Measurements from ENCODE around the gene LYG1. TPM values are rescaled to one million over a fixed set of nuclear protein-coding genes. Genes with fewer than 3 reads are reported as not detected.
"Not testable (repeated sequence)": the region's sequence is repeated elsewhere in the genome, so short reads cannot be mapped to it uniquely, and the experiment has no call there.

Gene LYG1
- total RNA-seq, result 0.52 TPM

DNA sequence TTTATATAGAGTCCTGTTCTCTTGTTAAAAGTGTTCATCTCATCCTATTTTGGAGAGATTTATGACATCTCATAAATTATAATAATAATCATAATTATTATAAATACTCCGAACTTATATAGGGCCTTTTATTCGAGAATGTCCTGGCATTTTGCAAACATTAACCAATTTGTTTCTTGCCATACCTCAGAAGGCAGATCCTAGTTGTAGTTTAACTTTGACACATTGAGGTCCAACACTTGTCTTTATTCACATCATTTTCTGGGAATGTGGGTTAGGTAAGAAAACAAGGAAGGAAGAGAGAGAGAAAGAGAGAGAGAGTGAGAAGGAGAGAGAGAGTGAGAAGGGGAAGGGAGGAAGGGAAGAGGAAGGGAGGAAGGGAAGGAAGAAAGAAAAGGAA is at the start of gene LYG1:
Gene LYG1, minus strand, starts transcription at position 101 of the 400 bp plus-strand sequence. CDS start 5,527 bp downstream, outside the sequence.
- not testable (repeated sequence) for H3K27ac ChIP-seq (ENCODE audit: low read depth, low read length); H3K27me3 ChIP-seq (ENCODE audit: control insufficient read depth in 3 of 3, insufficient read depth in 3 of 3, low read length in 3 of 3); H3K4me3 ChIP-seq (ENCODE audit: low read length in 3 of 3); H3K9me3 ChIP-seq (ENCODE audit: control insufficient read depth in 3 of 3, low read length in 3 of 3); H3K9ac ChIP-seq (ENCODE audit: low read depth in 1 of 3, low read length in 3 of 3); H3K4me1 ChIP-seq (ENCODE audit: control insufficient read depth in 3 of 3, insufficient read depth in 3 of 3, low read length in 3 of 3)
- H3K36me3 ChIP-seq (ENCODE audit: control insufficient read depth in 3 of 3, insufficient read depth in 3 of 3, low read length in 3 of 3), result peaks cover 9 to 24% (median 18%) of the 10 kb centered on the region in 3 donors

DNA sequence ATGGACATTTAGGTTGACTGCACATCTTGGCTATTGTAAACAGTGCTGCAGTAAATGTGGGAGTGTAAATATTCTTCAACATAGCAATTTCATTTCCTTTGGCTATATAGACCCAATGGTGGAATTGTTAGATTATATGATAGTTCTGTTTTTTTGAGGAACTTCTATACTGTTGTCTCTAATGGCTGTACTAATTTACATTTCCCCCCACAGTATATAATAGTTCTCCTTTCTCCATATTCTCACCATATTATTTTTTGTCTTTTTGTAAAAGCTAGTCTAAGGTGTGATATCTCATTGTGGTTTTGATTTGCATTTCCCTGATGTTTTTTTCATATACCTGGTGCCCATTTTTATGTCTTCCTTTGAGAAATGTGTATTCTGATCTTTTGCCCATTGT is 49.2 kb upstream of the LYG1 start:
- H3K27ac ChIP-seq (ENCODE audit: low read depth, low read length), result no peak overlapping the region
- no peaks in the 10 kb centered on the region for H3K4me1 ChIP-seq (ENCODE audit: control insufficient read depth in 3 of 3, insufficient read depth in 3 of 3, low read length in 3 of 3)
- H3K9me3 ChIP-seq (ENCODE audit: control insufficient read depth in 3 of 3, low read length in 3 of 3), result no peaks in the 10 kb centered on the region
- H3K36me3 ChIP-seq (ENCODE audit: control insufficient read depth in 3 of 3, insufficient read depth in 3 of 3, low read length in 3 of 3), result no peaks in the 10 kb centered on the region
- no peak overlapping the region for H3K4me3 ChIP-seq (ENCODE audit: low read length in 3 of 3)
- H3K27me3 ChIP-seq (ENCODE audit: control insufficient read depth in 3 of 3, insufficient read depth in 3 of 3, low read length in 3 of 3), result no peaks in the 10 kb centered on the region
- no peak overlapping the region for H3K9ac ChIP-seq (ENCODE audit: low read depth in 1 of 3, low read length in 3 of 3)

GRCh38 chr2:99348173-99348572 is 47.2 kb upstream of the LYG1 start:
- H3K36me3 ChIP-seq (ENCODE audit: control insufficient read depth in 3 of 3, insufficient read depth in 3 of 3, low read length in 3 of 3), result no peaks in the 10 kb centered on the region
- H3K9me3 ChIP-seq (ENCODE audit: control insufficient read depth in 3 of 3, low read length in 3 of 3), result no peaks in the 10 kb centered on the region
- no peaks in the 10 kb centered on the region for H3K4me1 ChIP-seq (ENCODE audit: control insufficient read depth in 3 of 3, insufficient read depth in 3 of 3, low read length in 3 of 3)
- no peak overlapping the region for H3K4me3 ChIP-seq (ENCODE audit: low read length in 3 of 3)
- H3K27ac ChIP-seq (ENCODE audit: low read depth, low read length), result no peak overlapping the region
- no peak overlapping the region for H3K9ac ChIP-seq (ENCODE audit: low read depth in 1 of 3, low read length in 3 of 3)
- H3K27me3 ChIP-seq (ENCODE audit: control insufficient read depth in 3 of 3, insufficient read depth in 3 of 3, low read length in 3 of 3), result no peaks in the 10 kb centered on the region

DNA sequence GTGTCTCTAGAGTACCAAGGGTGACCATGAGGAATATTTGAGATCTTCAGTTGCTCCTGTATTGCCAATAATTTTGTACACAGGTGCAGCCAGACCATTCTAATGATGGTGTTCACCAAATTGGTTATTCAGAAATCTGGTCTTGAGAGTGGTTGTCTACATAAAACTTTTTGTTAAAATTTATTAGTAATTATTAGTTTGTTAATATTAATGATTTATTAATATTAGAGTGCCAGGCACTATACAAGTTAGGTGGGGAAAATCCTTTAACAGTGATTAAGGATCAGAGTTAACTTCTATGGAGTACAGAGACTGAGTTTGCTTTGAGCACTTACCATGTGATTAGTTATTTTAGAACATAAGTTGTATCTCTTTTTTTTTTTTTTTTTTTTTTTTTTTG is 45.2 kb upstream of the LYG1 start:
- no peaks in the 10 kb centered on the region for H3K9me3 ChIP-seq (ENCODE audit: control insufficient read depth in 3 of 3, low read length in 3 of 3)
- no peaks in the 10 kb centered on the region for H3K4me1 ChIP-seq (ENCODE audit: control insufficient read depth in 3 of 3, insufficient read depth in 3 of 3, low read length in 3 of 3)
- H3K27ac ChIP-seq (ENCODE audit: low read depth, low read length), result no peak overlapping the region
- no peak overlapping the region for H3K9ac ChIP-seq (ENCODE audit: low read depth in 1 of 3, low read length in 3 of 3)
- H3K27me3 ChIP-seq (ENCODE audit: control insufficient read depth in 3 of 3, insufficient read depth in 3 of 3, low read length in 3 of 3), result no peaks in the 10 kb centered on the region
- H3K36me3 ChIP-seq (ENCODE audit: control insufficient read depth in 3 of 3, insufficient read depth in 3 of 3, low read length in 3 of 3), result no peaks in the 10 kb centered on the region
- H3K4me3 ChIP-seq (ENCODE audit: low read length in 3 of 3), result no peak overlapping the region

DNA sequence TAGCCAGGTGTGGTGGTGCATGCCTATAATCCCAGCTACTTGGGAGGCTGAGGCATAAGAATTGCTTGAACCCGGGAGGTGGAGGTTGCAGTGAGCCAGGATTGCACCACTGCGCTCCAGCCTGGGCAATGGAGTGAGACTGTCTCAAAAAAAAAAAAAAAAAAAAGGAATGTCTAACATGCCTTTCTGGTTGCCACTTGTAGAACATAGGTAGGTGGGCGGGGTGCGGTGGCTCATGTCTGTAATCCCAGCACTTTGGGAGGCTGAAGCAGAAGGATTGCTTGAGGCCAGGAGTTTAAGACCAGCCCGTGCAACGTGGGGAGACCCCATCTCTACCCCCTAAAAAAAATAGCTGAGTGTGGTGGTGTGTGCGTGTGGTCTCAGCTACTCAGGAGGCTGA is 44.4 kb upstream of the LYG1 start:
- not testable (repeated sequence) for H3K4me1 ChIP-seq (ENCODE audit: control insufficient read depth in 3 of 3, insufficient read depth in 3 of 3, low read length in 3 of 3); H3K9ac ChIP-seq (ENCODE audit: low read depth in 1 of 3, low read length in 3 of 3); H3K27me3 ChIP-seq (ENCODE audit: control insufficient read depth in 3 of 3, insufficient read depth in 3 of 3, low read length in 3 of 3); H3K4me3 ChIP-seq (ENCODE audit: low read length in 3 of 3); H3K36me3 ChIP-seq (ENCODE audit: control insufficient read depth in 3 of 3, insufficient read depth in 3 of 3, low read length in 3 of 3); H3K9me3 ChIP-seq (ENCODE audit: control insufficient read depth in 3 of 3, low read length in 3 of 3); H3K27ac ChIP-seq (ENCODE audit: low read depth, low read length)

GRCh38 chr2:99342536-99342935 is 41.5 kb upstream of the LYG1 start:
- Histone ChIP-seq H3K27ac (ENCODE audit: low read depth, low read length) (no peak overlapping the region), H3K9ac (ENCODE audit: low read depth in 1 of 3, low read length in 3 of 3) (no peak overlapping the region), H3K9me3 (ENCODE audit: control insufficient read depth in 3 of 3, low read length in 3 of 3) (no peaks in the 10 kb centered on the region), H3K4me3 (ENCODE audit: low read length in 3 of 3) (no peak overlapping the region), H3K27me3 (ENCODE audit: control insufficient read depth in 3 of 3, insufficient read depth in 3 of 3, low read length in 3 of 3) (no peaks in the 10 kb centered on the region), H3K36me3 (ENCODE audit: control insufficient read depth in 3 of 3, insufficient read depth in 3 of 3, low read length in 3 of 3) (no peaks in the 10 kb centered on the region), H3K4me1 (ENCODE audit: control insufficient read depth in 3 of 3, insufficient read depth in 3 of 3, low read length in 3 of 3) (peaks cover 0 to 8% (median 5%) of the 10 kb centered on the region in 3 donors)

DNA sequence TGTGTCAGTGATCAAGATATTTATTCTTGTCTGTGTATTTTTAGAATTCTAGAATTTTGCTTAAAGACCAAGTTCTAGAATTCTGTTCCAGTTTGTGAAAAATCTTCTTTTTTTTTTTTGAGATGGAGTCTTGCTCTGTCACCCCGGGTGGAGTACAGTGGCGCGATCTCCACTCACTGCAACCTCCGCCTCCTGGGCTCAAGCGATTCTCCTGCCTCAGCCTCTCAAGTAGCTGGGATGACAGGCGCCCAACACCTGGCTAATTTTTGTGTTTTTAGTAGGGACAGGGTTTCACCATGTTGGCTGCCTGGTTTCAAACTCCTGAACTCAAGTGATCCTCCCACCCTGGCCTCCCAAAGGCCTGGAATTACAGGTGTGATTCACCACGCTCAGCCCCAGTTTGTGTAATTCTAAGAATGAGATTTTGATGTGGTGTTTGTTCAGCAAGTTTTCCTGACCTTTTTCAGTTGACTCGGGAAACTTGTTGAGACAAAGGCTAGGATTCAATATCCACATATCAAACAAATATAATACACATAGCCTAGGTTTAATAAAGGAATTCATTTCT is 39.8 kb upstream of the LYG1 start:
- Histone ChIP-seq H3K27ac (ENCODE audit: low read depth, low read length) (no peak overlapping the region), H3K9ac (ENCODE audit: low read depth in 1 of 3, low read length in 3 of 3) (no peak overlapping the region), H3K36me3 (ENCODE audit: control insufficient read depth in 3 of 3, insufficient read depth in 3 of 3, low read length in 3 of 3) (no peaks in the 10 kb centered on the region), H3K4me1 (ENCODE audit: control insufficient read depth in 3 of 3, insufficient read depth in 3 of 3, low read length in 3 of 3) (peaks cover 0 to 11% (median 8%) of the 10 kb centered on the region in 3 donors), H3K27me3 (ENCODE audit: control insufficient read depth in 3 of 3, insufficient read depth in 3 of 3, low read length in 3 of 3) (no peaks in the 10 kb centered on the region), H3K4me3 (ENCODE audit: low read length in 3 of 3) (no peak overlapping the region), H3K9me3 (ENCODE audit: control insufficient read depth in 3 of 3, low read length in 3 of 3) (no peaks in the 10 kb centered on the region)

DNA sequence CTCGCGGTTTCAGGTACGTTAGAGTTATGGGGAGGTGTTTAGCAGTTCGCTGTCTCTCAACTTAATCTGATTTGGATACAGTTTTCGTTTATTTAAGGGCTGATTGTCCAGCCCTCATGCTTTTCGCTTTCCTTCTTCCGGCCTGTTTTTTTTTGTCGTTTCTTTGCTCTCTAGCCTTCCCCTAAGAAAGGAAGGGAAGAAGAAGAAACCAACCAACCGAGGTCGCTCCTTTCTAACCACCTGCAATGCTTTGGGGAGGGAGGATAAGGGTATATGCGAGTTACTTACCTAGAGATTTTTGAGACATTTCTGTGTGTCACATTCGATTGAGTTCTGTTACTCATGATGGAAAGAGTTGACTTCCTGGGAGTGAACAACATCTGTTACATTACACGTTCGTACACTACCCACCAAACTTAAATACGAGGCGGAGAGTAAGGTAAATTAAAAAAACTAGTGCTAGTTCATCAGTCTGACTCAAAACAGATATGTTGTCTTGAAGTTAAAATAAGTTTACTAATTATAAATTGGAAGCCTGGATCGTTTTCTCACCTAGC is 37.1 kb upstream of the LYG1 start:
- peak overlapping the region; percentile 84 to 98 (median 90) for H3K4me3 ChIP-seq (ENCODE audit: low read length in 3 of 3)
- peaks cover 5 to 23% (median 19%) of the 10 kb centered on the region in 3 donors for H3K4me1 ChIP-seq (ENCODE audit: control insufficient read depth in 3 of 3, insufficient read depth in 3 of 3, low read length in 3 of 3)
- no peaks in the 10 kb centered on the region for H3K27me3 ChIP-seq (ENCODE audit: control insufficient read depth in 3 of 3, insufficient read depth in 3 of 3, low read length in 3 of 3)
- peak overlapping the region; percentile 95 for H3K27ac ChIP-seq (ENCODE audit: low read depth, low read length)
- no peaks in the 10 kb centered on the region for H3K36me3 ChIP-seq (ENCODE audit: control insufficient read depth in 3 of 3, insufficient read depth in 3 of 3, low read length in 3 of 3)
- peak overlapping the region; percentile 90 to 95 (median 93) for H3K9ac ChIP-seq (ENCODE audit: low read depth in 1 of 3, low read length in 3 of 3)
- no peaks in the 10 kb centered on the region for H3K9me3 ChIP-seq (ENCODE audit: control insufficient read depth in 3 of 3, low read length in 3 of 3)

DNA sequence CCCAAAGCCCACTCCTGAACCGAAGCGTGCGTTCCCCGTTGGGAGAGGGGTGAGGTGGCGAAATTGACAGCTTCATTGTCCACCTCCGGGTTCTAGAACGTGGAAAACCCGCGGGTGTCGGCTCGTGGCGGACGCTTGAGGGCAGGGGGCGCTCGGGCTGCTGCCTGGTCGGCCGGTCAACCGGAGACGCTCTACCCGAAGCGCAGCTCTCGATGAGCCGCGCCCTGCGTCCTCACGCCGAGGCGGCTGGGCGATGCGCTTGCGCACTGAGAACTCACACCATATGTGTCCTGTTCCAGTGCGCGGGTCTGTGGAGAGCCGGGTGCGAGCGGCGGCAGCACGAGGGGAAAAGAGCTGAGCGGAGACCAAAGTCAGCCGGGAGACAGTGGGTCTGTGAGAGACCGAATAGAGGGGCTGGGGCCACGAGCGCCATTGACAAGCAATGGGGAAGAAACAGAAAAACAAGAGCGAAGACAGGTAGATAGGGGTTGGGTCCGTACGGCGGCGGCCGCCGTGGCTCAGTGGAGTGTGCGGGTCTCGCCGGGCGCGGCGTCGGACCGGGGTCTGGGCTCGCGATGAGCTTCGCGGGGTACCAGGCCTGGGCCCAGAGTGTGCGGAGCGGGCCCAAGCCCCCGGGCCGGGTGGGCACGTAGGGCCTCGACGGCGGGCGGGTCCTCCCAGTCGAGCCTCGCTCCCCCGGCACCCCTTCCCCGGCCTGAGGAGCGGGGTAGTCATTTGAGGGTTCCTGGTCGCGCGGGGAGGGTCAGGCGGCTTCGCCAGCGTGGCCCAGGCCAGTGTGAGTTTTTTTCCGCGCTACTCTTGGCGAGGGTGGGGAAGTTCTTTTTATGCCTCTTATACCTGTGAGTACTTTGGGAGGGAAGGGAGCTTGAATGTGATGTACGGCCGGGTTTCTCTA is 36.4 kb upstream of the LYG1 start, which contains the start of gene EIF5B:
Gene EIF5B, plus strand, starts transcription at position 277 of the 916 bp plus-strand sequence. Its CDS starts 166 bp downstream, at position 443.
- H3K27ac ChIP-seq (ENCODE audit: low read depth, low read length), result peak within 1 kb of the TSS; percentile 95
- H3K27me3 ChIP-seq (ENCODE audit: control insufficient read depth in 3 of 3, insufficient read depth in 3 of 3, low read length in 3 of 3), result no peaks in the 10 kb centered on the region
- peaks cover 0 to 4% (median 1%) of the 10 kb centered on the region in 3 donors for H3K36me3 ChIP-seq (ENCODE audit: control insufficient read depth in 3 of 3, insufficient read depth in 3 of 3, low read length in 3 of 3)
- H3K4me3 ChIP-seq (ENCODE audit: low read length in 3 of 3), result peak within 1 kb of the TSS; percentile 97 to 98 (median 98)
- peak within 1 kb of the TSS; percentile 93 to 96 (median 95) for H3K9ac ChIP-seq (ENCODE audit: low read depth in 1 of 3, low read length in 3 of 3)
- peaks cover 5 to 23% (median 19%) of the 10 kb centered on the region in 3 donors for H3K4me1 ChIP-seq (ENCODE audit: control insufficient read depth in 3 of 3, insufficient read depth in 3 of 3, low read length in 3 of 3)
- no peaks in the 10 kb centered on the region for H3K9me3 ChIP-seq (ENCODE audit: control insufficient read depth in 3 of 3, low read length in 3 of 3)

DNA sequence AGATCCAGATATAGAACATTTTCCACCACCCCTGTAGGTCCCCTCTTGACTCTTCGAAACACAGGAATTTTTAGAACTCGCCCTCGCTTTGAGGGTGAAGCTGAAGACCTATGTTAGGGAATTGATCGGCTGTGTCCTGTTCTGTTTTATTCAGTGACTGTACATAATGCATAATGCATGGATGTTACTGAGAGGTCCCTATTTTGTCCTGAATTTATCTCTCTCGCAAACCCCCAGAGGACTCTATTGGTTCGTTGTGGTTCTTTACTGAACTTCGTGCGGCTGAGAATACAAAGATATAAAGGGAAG is 35.8 kb upstream of the LYG1 start:
- Histone ChIP-seq H3K4me1 (ENCODE audit: control insufficient read depth in 3 of 3, insufficient read depth in 3 of 3, low read length in 3 of 3) (peaks cover 5 to 23% (median 19%) of the 10 kb centered on the region in 3 donors), H3K9me3 (ENCODE audit: control insufficient read depth in 3 of 3, low read length in 3 of 3) (no peaks in the 10 kb centered on the region), H3K4me3 (ENCODE audit: low read length in 3 of 3) (peak overlapping the region; percentile 84 to 98 (median 90)), H3K27ac (ENCODE audit: low read depth, low read length) (peak overlapping the region; percentile 95), H3K9ac (ENCODE audit: low read depth in 1 of 3, low read length in 3 of 3) (peak overlapping the region; percentile 90 to 95 (median 93)), H3K36me3 (ENCODE audit: control insufficient read depth in 3 of 3, insufficient read depth in 3 of 3, low read length in 3 of 3) (peaks cover 5 to 10% (median 7%) of the 10 kb centered on the region in 3 donors), H3K27me3 (ENCODE audit: control insufficient read depth in 3 of 3, insufficient read depth in 3 of 3, low read length in 3 of 3) (no peaks in the 10 kb centered on the region)
